HG03565 (cell line): Measurements from ENCODE around the gene TREX2.
A peak's percentile ranks its signal among the peaks of the same experiment; 100 is the strongest.

Experiments used
- ATAC-seq: cut with Tn5 transposase; IDR thresholded peaks from one replicate; pipeline ENCODE4 v1.9.1; 2021; ENCODE audit warnings: mild to moderate bottlenecking, moderate library complexity; ENCODE audit not compliant: unreplicated experiment

The TREX2 gene

GRCh38 chrX:153476666-153477363, 31.0 kb upstream of the TREX2 start:
- ATAC-seq, result no peak

- no peak for ATAC-seq
Observed at GRCh38 chrX:153475751-153476281, 30.0 kb upstream of the TREX2 start.

GRCh38 chrX:153475271-153475670, 29.4 kb upstream of the TREX2 start:
- ATAC-seq, result no peak

- no peak for ATAC-seq
Observed at GRCh38 chrX:153474718-153475117, 28.9 kb upstream of the TREX2 start.

GRCh38 chrX:153474266-153474665, 28.4 kb upstream of the TREX2 start:
- no peak for ATAC-seq

GRCh38 chrX:153473126-153473525, 27.3 kb upstream of the TREX2 start:
- no peak for ATAC-seq

GRCh38 chrX:153471663-153472280, 25.9 kb upstream of the TREX2 start:
- no peak for ATAC-seq

GRCh38 chrX:153470411-153471363, 24.8 kb upstream of the TREX2 start, which contains the start of gene HAUS7:
HAUS7 (minus strand) TSS chrX:153470576; CDS start chrX:153470557, 19 bp downstream.
- peak; percentile 82 for ATAC-seq

- ATAC-seq, result peak; percentile 28
Observed at GRCh38 chrX:153469811-153470410, 24.1 kb upstream of the TREX2 start.

GRCh38 chrX:153468008-153468580, 22.2 kb upstream of the TREX2 start:
- ATAC-seq, result no peak

- ATAC-seq, result no peak
Observed at GRCh38 chrX:153465691-153466380, 20.0 kb upstream of the TREX2 start.

GRCh38 chrX:153464116-153464515, 18.3 kb upstream of the TREX2 start:
- ATAC-seq, result no peak

GRCh38 chrX:153463556-153463955, 17.7 kb upstream of the TREX2 start:
- ATAC-seq, result no peak

- no peak for ATAC-seq
Observed at GRCh38 chrX:153463031-153463430, 17.2 kb upstream of the TREX2 start.

GRCh38 chrX:153462291-153462690, 16.4 kb upstream of the TREX2 start:
- ATAC-seq, result no peak

GRCh38 chrX:153460826-153461225, 15.0 kb upstream of the TREX2 start:
- no peak for ATAC-seq

- ATAC-seq, result no peak
Observed at GRCh38 chrX:153459986-153460385, 14.1 kb upstream of the TREX2 start.

GRCh38 chrX:153458476-153458875, 12.6 kb upstream of the TREX2 start:
- ATAC-seq, result no peak

GRCh38 chrX:153457827-153458466, 12.1 kb upstream of the TREX2 start:
- no peak for ATAC-seq
